HG03565 (cell line): ENCODE results near the gene PSMG3.
"Not testable (repeated sequence)": the region's sequence is repeated elsewhere in the genome, so short reads cannot be mapped to it uniquely, and the experiment has no call there.

Experiments
- ATAC-seq: cut with Tn5 transposase; IDR thresholded peaks from one replicate; pipeline ENCODE4 v1.9.1; 2021; ENCODE audit warnings: mild to moderate bottlenecking, moderate library complexity; ENCODE audit not compliant: unreplicated experiment

PSMG3 gene

GRCh38 chr7:1536455-1536742 lies 33.4 kb downstream of the PSMG3 start:
- ATAC-seq = no peak

DNA sequence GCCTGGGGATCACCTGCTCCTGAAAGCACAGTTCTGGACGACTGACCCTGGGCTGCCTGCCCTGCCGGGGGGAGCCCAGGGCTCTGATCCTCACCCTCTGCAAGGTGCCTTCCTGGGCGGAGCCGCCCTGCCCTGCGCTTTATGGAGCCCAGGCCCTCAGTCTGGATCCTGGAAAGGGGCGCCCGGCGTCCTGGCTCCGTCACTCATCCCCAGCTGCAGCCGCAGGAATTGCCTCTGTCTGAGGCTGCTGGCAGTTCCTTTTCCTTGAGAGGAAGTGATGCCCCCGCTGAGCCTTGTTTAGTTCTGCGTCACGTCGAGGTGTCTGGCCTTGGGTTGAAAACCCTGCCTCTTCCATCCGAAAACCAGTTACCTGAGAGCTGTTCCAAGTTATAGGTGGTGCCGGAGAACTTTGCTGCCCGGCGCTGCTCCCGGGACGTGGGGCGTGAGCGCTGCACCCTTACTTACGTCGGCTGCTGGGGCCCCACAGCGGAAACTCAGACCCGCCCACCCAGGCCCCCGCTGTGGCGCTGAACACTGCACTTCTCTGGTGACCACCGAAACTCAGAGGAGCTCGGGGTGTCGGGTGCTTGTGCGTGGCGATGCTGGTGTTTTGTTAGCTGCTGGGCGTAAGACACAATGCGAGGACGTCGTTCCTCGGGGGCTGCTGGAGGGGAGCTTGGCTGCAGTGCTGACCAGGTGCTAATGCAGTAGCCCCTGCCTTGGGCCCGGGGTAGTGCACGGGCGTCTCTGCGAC lies 34.0 kb downstream of the PSMG3 start:
- ATAC-seq = no peak

- ATAC-seq = no peak
These were observed 34.8 kb downstream of the PSMG3 start for GRCh38 chr7:1535100-1535458.

DNA sequence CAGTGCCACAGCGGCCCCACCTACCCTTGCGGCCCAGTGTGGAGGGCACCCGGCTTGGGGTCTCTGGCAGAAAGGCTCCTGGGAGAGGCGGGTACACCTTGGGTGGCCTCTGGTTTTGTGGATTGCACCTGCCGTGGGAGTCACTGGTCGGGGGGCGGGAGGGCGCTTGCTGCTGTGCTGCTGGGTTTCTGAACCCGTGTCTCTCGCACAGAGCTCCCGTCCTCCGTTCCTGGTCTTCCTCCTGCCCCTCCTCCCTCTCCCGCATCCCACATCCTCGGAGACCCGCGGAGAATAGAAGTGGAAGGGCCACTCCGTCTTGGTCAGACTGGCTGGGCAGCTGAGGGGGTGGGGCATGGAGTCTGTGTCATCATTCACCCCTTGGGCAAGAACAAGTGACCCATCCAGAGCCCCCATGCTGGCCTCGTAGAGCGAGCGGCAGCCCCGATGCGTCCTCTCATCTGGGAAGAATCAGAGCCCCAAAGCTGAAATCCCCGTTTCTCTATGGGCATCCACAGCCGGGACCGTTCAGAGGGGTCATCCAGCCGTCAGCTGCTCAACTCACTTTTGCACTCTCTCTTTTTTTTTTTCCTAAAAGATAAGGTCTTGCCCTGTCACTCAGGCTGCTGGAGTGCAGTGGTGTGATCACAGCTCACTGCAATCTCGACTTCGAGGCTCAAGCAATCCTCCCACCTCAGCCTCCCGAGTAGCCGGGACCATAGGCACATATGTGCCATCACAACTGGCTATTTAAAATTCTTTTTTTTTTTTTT lies 35.3 kb downstream of the PSMG3 start:
- ATAC-seq = no peak

GRCh38 chr7:1533547-1534329 lies 36.1 kb downstream of the PSMG3 start:
- ATAC-seq = no peak

- no peak for ATAC-seq
These were observed 36.6 kb downstream of the PSMG3 start for GRCh38 chr7:1533255-1533546.

- no peak for ATAC-seq
These were observed 37.2 kb downstream of the PSMG3 start for GRCh38 chr7:1532456-1533254.

- no peak for ATAC-seq
These were observed 37.8 kb downstream of the PSMG3 start for GRCh38 chr7:1531979-1532455.

GRCh38 chr7:1531263-1531978 lies 38.4 kb downstream of the PSMG3 start:
- ATAC-seq = no peak

DNA sequence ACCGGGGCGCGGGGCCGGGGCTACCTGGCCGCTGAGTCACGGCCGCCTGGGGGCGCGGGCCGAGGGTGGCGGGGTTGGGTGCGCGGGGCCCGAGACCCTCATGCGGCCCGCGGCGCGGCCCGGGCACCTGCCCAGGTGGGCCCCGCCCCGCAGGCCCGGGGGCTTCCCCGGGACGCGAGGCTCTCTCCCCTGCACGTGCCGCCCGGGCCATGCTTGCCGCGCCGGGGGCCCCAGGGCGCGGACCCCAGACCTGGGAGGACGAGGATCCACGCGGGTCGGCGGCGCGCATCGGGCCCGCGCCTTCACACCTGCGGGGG lies 38.9 kb downstream of the PSMG3 start:
- ATAC-seq = no peak

GRCh38 chr7:1529383-1530116 lies 40.3 kb downstream of the PSMG3 start:
- ATAC-seq = no peak

- ATAC-seq = no peak
These were observed 43.5 kb downstream of the PSMG3 start for GRCh38 chr7:1526271-1526754.

GRCh38 chr7:1525409-1525808 lies 44.4 kb downstream of the PSMG3 start:
- ATAC-seq = no peak

DNA sequence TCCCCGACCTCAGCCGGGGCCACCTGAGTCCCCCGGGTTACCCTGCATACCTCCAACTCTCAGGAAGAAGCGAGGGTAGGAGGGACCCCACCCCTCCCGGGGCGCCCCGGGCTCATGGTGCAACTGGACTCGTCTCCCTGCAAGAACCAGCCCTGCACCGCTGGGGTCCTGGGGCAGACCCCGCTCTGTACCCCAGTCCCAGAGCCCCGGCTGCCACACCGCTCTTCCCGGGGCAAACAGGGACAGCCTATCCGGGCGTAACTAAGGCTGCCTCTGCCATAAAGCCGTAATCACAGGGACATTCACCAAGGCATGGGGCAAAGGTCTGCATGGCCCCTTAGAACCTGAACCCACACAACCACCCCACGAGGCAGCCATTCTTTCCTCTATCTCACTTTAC lies 46.0 kb downstream of the PSMG3 start:
- ATAC-seq = no peak

DNA sequence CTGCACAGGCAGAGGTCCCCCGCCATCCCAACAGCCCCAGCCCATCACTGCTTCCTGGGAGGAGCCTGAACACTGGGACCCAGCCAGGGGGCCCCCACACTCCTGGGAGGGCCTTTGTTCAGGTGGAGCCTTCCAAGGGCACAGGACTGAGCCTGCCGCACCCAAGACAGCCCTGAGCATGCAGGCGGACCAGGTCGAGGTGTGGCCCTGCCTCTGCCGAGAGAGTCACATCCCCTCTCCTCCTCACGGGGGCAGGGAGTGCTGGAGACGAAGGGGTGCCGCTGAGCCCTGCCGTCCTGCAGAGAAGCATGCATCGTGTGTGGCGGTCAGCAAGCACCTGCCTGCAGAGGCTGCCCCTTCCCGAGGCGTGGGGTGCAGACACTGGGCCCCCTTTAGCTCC lies 46.6 kb downstream of the PSMG3 start:
- no peak for ATAC-seq

DNA sequence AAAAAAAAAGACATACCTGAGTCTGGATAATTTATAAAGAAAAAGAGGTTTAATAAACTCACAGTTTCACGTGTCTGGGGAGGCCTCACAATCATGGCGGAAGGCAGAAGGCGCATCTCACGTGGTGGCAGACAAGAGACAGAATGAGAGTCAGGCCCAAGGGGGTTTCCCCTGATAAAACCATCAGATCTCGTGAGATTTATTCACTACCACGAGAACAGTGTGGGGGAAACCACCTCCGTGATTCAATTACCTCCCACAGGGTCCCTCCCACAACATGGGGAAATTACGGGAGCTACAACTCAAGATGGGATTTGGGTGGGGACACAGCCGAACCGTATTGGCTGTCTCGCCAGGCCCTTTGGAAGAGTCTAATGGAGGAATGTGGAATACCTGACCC lies 48.4 kb downstream of the PSMG3 start:
- no peak for ATAC-seq

DNA sequence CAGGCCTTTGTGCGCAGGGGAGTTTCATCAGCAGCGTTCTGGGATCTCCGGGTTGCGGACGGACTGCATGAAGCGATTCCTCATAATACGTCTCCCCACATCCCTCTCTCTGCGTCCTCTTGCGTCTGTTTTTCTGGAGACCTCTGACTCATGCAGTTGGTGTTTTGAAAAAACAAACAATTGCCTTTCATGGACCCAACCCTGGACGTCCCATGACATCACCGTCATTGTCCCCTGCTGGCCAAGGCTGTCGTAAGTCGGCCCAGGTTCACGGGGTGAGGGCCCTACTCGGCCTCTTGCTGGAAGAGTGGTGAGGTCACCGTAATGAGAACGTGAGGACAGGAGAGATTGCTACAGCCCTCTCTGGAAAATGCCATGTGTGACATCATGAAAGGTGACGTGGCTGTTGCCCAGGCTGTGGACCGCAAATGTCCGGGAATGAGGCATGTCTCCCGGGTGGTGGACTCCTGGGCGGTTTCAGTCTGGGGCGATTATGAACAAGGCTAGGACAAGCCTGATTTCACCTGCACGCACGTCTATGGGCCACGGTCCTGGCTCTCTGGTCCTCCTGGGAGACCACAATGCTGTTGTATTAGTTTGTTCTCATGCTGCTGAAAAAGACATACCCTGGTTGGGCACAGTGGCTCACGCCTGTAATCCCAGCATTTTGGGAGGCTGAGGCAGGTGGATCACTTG lies 49.1 kb downstream of the PSMG3 start:
- ATAC-seq = no peak

GRCh38 chr7:1519322-1519922 lies 50.4 kb downstream of the PSMG3 start:
- ATAC-seq = not testable (repeated sequence)
